Stimulated activated CD4-positive, alpha-beta T cell treated with anti-CD3 and anti-CD28 coated beads, Interleukin-15, amount 100 ng/mL, for 1 hour (primary cell): Measurements from ENCODE around the gene R3HDM4.

Experiments
- DNase-seq, 2 donors: peaks; one replicate each; pipeline ENCODE4 v3.0.0-alpha.2; 2020; ENCODE audit warnings: low read depth in 1 of 2, low spot score in 1 of 2

Gene R3HDM4

DNA sequence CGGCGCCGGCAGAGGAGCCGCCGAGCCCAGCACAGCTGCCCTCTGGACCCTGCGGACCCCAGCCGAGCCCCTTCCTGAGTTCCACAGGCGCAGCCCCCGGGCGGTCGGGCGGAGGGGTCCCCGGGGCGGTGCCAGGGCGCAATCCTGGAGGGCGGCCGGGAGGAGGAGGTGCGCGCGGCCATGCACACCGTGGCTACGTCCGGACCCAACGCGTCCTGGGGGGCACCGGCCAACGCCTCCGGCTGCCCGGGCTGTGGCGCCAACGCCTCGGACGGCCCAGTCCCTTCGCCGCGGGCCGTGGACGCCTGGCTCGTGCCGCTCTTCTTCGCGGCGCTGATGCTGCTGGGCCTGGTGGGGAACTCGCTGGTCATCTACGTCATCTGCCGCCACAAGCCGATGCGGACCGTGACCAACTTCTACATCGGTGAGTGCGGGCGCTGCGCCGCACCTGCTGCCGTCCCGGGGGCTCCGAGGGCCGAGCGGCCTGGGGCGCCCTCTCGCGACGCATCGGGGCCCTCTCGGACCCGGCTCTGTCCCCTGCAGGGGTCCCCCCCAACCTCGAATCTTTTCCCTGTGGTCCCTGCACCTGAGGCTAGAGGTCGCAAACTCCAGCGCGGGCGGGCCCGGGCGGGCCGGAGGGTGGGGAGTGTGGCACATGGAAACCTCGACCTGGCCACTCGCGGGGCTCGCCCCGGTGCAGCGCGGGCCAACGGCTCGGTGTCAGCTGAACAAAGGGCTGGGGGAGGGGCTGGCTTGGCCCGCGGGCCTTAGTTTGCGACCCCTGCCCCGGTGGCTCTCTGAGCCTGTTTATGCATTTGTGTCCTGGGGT is 4.5 kb upstream of the R3HDM4 start, which contains the start of gene KISS1R:
KISS1R (plus strand) TSS at position 11 of the 829 bp plus-strand sequence; CDS start at position 181, 170 bp downstream.
- no peak for DNase-seq

DNA sequence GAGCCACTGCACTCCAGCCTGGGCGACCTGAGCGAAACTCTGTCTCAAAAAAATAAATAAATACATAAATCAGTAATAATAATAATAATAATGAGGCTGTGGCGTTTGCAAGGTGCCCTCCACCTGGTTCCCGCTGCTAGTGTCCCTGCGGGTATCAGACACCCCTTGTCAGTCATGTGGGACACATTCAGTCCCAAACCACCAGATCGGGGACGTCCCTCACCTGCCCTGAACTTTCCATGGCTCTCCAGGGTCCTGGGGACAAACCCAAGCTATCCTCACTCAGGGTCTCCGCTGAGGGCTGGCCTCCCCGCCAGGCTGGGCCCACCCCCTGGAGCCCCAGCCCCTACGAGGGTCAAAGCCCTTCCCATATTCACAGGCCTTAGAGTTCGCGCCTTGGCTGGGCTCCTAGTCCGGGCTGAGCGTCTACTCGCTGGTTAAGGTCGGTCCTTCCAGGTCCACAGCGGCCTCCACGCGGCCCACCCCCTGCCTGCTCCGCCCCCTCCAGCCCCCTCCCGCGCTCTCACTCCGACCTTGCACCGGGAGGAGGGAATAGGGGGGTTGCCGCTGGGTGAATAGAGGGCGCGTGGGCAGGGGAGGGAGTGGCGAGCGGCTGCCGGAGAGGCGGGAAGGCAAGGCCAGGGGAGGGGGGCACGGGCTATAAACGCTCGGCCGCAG is 3.8 kb upstream of the R3HDM4 start:
- DNase-seq: no peak

DNA sequence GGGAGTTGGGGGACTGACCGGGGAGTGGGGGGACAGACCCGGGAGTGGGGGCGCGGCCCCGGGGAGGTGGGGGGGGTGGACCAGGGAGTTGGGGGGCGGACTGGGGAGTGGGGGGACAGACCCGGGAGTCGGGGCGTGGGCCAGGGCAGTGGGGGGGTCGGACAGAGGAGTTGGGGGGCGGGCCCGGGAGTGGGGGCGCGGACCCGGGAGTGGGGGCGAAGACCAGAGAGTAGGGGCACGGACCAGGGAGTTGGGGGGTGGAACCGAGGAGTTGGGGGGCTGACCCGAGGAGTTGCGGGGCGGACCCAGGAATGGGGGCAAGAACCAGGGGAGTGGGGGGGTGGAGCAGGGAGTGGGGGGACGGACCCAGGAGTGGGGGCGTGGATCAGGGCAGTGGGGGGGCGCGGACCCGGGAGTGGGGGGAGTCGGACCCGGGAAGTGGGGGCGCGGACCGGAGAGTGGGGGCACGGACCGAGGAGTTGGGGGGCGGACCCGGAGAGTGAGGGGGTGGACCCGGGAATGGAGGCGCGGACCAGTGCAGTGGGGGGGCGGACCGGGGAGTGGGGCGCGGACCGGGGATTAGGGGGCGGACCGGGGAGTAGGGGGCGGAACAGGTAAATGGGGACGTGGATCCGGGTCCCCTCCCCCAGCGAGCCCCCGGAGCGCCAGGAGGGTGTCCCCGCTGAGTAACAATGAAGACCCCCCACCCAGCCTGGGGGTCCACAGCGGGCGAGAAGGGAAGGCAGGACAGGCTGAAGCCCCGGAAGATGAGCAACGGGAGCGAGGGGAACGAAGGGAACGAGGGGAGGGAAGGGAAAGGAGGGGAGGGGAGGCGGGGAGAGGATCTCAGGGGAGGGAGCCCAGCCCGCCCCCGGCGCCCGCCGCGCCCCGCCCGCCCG is 589 bp downstream of the R3HDM4 start:
- DNase-seq: no peak

DNA sequence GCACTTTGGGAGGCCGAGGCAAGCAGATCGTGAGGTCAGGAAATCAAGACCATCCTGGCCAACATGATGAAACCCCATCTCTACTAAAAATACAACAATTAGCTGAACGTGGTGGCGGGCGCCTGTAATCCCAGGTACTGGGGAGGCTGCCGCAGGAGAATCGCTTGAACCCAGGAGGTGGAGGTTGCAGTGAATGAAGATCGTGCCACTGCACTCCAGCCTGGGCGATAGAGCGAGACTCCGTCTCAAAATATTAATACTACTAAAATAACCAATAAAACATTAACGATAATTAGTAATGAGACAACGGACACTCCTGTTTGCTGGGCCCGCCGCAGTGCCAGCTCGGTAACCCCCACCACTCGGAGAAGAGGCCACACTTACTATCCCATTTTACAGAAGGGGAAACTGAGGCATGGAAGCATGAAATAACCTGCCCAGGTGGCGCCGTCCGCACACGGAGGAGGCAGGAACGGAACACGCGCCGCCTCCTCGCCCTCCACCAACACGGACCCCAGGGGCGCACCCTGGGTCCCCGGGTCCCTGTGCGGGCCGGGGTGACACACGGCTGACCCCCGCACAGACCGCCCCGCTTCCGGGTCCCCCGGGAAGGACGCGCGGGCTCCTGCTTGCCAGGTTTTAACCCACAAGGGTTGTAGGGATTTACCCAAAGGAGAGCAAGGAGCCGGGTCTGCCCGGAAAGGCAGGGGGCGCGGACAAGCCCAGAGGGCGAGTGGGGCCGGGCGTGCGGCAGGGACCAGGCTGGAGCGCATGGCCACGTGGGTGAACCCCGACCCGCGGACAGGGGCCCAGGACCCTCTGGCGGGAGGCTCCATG is 1.6 kb downstream of the R3HDM4 start:
- DNase-seq: no peak

- no peak for DNase-seq
Measured at GRCh38 chr19:907183-907853, 5.7 kb downstream of the R3HDM4 start.

DNA sequence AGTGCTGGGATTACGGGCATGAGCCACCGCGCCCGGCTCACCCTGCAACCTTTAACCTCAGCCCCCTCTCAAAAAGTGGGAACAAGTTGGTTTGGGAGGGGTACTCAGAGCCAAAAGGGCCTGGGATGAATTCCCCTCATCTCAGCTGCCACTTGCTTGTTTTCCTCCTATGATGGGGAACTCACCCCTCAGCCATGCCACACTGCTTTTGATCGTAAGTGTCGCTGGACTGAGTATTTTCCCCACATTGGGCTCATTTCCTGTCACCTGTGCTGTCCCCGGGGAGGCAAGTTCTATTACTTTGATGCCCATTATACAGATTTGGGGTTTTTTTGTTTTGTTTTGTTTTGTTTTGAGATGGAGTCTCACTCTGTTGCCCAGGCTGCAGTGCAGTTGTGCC is 6.5 kb downstream of the R3HDM4 start:
- no peak for DNase-seq

- DNase-seq: no peak
Measured at GRCh38 chr19:904545-904944, 8.5 kb downstream of the R3HDM4 start.

DNA sequence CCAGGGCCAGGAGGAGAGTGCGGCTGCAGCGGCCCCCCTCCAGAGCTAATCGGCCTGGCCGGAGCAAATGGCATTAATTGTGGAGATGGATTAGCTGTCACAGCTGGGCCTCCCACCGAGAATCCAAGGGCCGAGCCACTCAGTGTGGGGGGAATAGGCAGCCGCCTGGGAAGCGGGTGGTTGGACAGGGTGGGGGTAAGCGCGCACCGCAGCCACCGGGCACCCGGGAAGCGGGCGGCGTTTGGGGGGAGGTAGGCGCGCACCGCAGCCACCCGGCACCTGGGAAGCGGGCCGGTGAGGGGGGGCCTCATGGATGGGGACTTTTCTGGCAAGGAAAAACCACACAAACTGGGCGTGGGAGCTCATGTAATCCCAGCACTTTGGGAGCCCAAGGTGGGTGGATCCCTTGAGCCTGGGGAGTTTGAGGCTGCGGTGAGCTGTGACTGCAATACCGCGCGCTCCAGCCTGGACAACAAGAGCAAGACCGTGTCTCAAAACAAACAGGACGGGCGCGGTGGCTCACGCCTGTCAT is 9.7 kb downstream of the R3HDM4 start:
- DNase-seq: no peak

DNA sequence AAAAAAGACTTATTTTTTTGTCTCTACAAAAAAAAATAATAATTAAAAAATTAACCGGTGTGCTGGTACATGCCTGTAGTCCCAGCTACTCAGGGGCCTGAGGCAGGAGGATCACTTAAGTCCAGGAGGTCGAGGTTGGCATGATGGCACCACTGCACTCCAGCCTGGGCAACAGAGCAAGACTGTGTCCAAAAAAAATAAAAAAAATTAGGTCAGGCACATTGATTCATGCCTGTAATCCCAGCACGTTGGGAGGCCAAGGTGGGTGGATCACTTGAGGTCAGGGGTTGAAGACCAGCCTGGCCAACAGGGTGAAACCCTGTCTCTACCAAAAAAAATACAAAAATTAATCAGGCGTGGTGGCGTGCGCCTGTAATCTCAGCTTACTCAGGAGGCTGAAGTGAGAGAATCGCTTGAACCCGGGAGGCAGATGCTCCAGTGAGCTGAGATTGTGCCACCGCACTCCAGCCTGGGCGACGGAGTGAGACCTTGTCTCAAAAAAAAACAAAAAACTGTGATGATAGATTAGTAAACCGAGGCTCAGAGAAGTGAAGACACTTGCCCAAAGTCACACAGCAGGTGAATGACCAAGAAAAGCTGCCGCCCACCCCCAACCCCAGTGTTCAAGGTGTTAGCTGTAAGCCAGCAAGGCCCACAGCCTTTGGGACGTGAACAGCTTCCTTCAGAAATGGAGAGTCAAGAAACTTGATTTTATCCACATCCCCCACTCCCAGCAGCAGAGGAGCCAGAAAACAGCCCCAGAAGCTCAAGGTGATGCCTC is 10.4 kb downstream of the R3HDM4 start:
- DNase-seq: no peak

DNA sequence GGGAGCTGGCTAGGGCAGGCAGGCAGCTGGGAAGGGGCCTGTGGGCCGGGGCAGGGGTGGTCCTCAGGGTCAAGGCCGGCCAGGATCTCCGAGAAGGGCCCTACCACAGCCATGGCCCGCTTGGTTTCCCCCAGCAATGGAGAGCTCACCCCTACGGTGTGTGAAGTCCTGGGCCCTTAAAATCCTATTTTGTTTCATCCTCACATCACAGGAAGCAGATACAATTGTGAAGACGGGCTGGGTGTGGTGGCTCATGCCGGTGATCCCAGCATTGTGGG is 11.0 kb downstream of the R3HDM4 start:
- DNase-seq: no peak

DNA sequence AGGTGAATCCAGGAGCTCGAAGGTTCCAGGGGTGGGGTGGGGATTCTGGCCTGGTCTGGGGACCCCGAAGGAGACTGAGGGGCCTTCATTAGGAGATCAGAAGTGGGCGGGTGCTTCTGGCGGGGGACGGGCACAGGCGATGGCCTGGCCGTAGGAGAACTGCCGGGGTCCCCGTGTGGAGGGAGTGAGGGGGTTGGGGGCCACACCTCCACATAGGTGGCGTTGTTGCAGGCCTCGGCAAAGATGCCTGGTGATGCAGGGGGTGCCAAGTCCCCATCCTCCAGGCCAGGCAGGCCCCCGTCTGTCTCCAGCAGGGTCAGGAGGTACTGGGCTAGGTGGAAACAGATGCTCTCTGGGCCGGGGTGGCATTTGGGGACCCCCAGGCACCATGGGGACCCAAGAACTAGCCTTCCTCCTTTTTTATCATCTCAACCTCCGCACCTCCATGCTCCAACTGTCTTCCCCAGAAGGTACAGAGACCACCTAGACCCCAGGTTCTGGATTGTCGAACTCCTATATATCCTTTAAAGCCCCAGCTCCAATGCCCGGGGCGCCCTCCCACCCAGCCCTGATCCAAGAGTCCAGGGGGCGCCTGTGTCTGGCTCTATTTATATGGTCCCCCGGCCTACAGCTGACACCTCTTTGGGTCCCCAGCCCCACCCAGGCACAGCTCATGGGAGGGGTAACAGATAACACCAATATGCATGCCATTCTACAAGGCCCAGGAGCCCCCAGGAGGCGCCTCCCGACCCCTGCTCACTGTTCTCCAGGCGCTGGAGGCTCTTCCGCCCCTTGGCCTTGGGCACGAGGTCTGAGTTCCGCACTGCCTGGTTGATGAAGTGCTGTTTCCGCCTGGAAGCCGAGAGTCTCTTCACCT is 11.6 kb downstream of the R3HDM4 start:
- no peak for DNase-seq

DNA sequence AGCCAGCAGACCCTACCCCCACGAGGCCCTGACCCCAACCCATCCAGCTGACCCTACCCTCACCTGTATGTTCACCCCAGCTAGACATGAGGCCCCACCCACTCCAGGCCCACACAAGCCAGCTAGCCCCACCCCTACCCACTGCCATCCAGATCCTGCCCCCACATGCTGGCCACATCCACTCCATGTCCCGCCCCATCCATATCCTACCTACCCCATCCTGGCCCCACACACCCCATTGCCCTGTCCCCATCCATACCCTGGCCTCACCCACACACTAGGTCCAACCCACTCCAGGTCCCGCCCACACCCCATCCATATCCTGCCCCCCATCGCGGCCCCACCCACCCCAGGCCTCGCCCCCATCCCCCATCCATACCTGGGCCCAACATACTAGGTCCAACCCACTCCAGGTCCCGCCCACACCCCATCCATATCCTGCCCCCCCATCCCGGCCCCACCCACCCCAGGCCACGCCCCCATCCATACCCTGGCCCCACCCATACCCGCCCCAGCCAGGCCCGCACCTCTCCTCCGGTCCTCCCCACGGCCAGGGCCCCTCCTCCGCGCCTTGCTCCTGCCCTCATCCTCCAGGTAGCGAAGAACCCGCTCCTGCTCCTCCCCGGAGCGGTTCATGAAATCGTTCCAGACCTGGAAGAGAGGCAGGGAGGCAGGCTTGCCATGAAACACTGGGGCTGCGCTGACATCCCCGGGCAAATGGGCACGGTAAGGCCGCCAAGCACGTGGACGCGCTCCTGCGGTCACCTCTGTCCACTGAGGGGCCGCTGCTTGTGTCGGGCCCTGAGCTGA is 12.5 kb downstream of the R3HDM4 start:
- no peak for DNase-seq

DNA sequence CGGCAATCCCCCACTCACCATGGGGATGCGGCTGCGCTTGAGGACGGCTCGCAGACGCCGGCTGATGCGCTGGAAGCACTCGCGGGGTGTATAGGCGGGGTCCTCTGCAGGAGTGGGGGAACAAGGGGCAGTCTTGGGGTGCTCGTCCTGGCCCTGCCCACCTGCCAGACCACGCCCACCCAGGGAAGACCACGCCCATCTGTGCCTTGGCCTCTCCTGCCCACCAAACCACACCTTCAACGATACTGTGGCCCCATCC is 13.0 kb downstream of the R3HDM4 start:
- DNase-seq: no peak

- DNase-seq: no peak
Measured at GRCh38 chr19:899336-900042, 13.5 kb downstream of the R3HDM4 start.

DNA sequence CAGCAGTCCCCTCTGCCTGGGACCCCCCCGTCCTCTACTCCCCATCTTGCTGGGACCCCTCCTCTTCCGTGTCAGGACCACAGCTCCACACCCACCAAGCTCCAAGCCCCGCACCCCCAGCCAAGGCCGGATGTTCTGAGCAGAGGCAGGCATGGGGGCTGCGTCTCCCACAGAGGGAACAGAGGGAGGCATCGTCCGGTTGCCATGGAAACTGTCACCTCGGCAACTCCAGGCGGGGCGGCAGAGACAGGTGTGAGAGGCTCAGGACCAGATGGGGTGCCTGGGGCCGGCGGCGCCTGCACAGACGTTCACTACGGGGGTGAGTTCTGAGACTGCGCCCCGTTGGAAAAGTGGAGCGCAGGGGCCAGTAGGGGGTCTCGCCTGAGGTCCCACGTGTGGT is 14.4 kb downstream of the R3HDM4 start:
- no peak for DNase-seq

- DNase-seq: no peak
Measured at GRCh38 chr19:897442-898039, 15.5 kb downstream of the R3HDM4 start.

DNA sequence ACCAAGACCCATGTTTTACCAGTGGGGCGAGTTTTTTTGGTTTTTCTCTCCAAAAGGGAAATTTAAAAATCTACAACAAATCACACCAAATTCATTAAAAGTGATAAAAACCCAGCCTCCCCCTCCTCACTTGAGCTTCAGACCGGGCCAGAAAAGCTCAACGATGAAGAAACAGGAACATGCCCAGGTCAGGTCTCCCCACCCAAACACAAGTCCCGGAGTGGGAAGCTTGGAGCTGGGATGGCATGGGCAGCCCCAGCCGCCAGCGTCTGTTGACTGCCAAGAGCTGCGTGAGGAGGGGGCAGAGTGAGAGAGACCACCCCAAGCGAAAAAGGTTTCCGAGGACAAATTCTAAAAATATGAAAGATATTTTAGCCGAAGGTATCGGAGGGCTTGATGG is 16.0 kb downstream of the R3HDM4 start:
- DNase-seq: no peak
